Measurements from ENCODE around the gene RSF1. TPM values are rescaled to one million over a fixed set of nuclear protein-coding genes. Genes with fewer than 3 reads are reported as not detected.

RSF1 gene
- polyA plus RNA-seq, 3 donors from 2014 or later: 16.4 to 50.2 (median 37.0) TPM

- DNase-seq: no peak
- H3K27me3 Mint-ChIP-seq (ENCODE audit: low read depth in 3 of 3): peaks cover 0 to 2% (median 0%) of the 10 kb centered on the region in 3 donors
- H3K9me3 Mint-ChIP-seq: no peaks in the 10 kb centered on the region
- H3K36me3 Mint-ChIP-seq: peaks cover 59 to 75% (median 63%) of the 10 kb centered on the region in 3 donors
- no peak overlapping the region for H3K4me3 Mint-ChIP-seq
- peak overlapping the region in 1 of 6 donors; percentile 0 for H3K27ac Mint-ChIP-seq
- H3K4me1 Mint-ChIP-seq: no peaks in the 10 kb centered on the region
Measured at GRCh38 chr11:77672264-77672663, 148.3 kb downstream of the RSF1 start.

- Mint-ChIP-seq H3K9me3 (no peaks in the 10 kb centered on the region), H3K36me3 (peaks cover 42 to 67% (median 48%) of the 10 kb centered on the region in 3 donors), H3K4me1 (no peaks in the 10 kb centered on the region), H3K4me3 (no peak overlapping the region), H3K27me3 (ENCODE audit: low read depth in 3 of 3) (peaks cover 0 to 2% (median 0%) of the 10 kb centered on the region in 3 donors), H3K27ac (peak overlapping the region in 4 of 6 donors; percentile 14 to 37 (median 32))
- DNase-seq: no peak
Measured at GRCh38 chr11:77669848-77670511, 150.5 kb downstream of the RSF1 start.

DNA sequence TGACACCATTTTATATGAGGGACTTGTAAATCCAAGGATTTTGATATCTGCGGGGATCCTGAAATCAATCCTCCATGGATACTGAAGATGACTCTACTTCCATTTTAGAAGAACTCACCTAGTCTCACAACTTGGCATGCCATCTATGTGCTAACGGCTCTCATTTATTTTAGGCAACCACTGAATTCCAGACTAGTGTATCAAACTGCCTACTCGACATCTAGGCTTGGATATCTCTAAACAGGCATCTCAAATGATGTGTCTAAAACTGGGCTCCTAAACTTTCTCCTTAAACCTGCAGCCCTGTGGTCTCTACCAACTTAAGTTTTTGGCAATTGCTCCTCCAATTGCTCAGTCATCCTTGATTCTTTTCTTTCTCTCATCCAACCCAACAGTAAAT lies 151.8 kb downstream of the RSF1 start:
- Mint-ChIP-seq H3K4me3 (no peak overlapping the region), H3K9me3 (no peaks in the 10 kb centered on the region), H3K4me1 (no peaks in the 10 kb centered on the region), H3K36me3 (peaks cover 32 to 56% (median 42%) of the 10 kb centered on the region in 3 donors), H3K27me3 (ENCODE audit: low read depth in 3 of 3) (peaks cover 0 to 2% (median 0%) of the 10 kb centered on the region in 3 donors), H3K27ac (no peak overlapping the region)
- no peak for DNase-seq

DNA sequence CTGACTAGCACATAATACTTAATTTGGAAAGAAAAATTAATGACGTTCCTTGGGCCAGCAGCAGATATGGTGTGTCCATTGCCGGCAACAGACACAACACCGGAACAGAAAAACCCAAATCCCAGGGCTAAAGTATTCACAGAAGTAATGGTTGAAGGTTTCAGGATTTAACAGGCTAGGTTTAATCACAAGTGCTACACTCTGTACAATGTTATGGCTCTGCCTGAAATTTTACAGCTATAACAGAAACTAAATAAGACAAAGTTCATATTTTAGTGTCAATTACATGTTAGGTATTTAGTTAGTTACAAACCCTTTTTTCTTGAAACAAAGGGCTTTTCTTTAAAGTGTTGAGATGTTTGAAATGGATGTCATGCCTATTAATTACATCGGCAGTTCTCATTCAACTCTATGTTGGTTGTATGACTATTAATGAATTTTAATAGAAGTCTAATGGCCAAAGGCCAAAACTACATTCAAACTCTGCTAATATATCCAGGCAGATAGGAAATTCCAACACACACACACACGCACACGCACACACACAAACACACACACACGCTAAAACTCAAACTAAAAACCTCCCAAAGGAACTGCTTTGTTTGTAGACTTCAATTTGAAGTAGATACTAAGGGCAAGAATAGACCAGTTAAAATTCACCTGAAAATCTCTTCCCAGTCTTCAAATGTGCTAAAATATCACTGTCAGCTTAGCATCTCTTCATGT lies 155.1 kb downstream of the RSF1 start:
- peak overlapping the region in 2 of 6 donors; percentile 40 to 41 for H3K27ac Mint-ChIP-seq
- H3K4me1 Mint-ChIP-seq: no peaks in the 10 kb centered on the region
- H3K9me3 Mint-ChIP-seq: no peaks in the 10 kb centered on the region
- no peak overlapping the region for H3K4me3 Mint-ChIP-seq
- no peak for DNase-seq
- peaks cover 0 to 2% (median 0%) of the 10 kb centered on the region in 3 donors for H3K27me3 Mint-ChIP-seq (ENCODE audit: low read depth in 3 of 3)
- peaks cover 22 to 38% (median 27%) of the 10 kb centered on the region in 3 donors for H3K36me3 Mint-ChIP-seq

GRCh38 chr11:77661670-77662069 lies 158.9 kb downstream of the RSF1 start:
- no peak overlapping the region for H3K27ac Mint-ChIP-seq
- H3K4me1 Mint-ChIP-seq: no peaks in the 10 kb centered on the region
- H3K9me3 Mint-ChIP-seq: no peaks in the 10 kb centered on the region
- H3K27me3 Mint-ChIP-seq (ENCODE audit: low read depth in 3 of 3): no peaks in the 10 kb centered on the region
- H3K36me3 Mint-ChIP-seq: peaks cover 0 to 12% (median under 1%) of the 10 kb centered on the region in 3 donors
- no peak for DNase-seq
- H3K4me3 Mint-ChIP-seq: no peak overlapping the region

DNA sequence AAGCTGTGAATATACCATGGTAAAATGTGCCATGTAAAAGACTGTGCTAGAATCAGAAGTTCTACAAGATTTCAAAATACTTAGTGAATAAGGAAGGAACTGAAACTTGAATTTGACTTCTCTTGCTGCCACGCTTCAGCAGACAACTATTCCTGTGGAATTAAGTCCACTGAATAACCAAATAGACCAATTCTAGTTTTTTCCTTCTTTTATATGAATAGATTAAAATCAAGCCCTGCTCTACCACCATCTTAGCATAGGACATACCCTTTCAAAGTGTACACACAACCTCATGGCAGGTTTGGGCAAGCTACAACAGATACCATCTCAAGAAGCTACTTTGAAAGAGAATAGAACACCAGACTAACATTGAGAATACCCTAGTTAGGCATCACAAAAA lies 159.6 kb downstream of the RSF1 start:
- H3K4me1 Mint-ChIP-seq: no peaks in the 10 kb centered on the region
- no peaks in the 10 kb centered on the region for H3K27me3 Mint-ChIP-seq (ENCODE audit: low read depth in 3 of 3)
- H3K4me3 Mint-ChIP-seq: no peak overlapping the region
- DNase-seq: no peak
- peaks cover 0 to 10% (median 0%) of the 10 kb centered on the region in 3 donors for H3K36me3 Mint-ChIP-seq
- H3K9me3 Mint-ChIP-seq: no peaks in the 10 kb centered on the region
- H3K27ac Mint-ChIP-seq: no peak overlapping the region

DNA sequence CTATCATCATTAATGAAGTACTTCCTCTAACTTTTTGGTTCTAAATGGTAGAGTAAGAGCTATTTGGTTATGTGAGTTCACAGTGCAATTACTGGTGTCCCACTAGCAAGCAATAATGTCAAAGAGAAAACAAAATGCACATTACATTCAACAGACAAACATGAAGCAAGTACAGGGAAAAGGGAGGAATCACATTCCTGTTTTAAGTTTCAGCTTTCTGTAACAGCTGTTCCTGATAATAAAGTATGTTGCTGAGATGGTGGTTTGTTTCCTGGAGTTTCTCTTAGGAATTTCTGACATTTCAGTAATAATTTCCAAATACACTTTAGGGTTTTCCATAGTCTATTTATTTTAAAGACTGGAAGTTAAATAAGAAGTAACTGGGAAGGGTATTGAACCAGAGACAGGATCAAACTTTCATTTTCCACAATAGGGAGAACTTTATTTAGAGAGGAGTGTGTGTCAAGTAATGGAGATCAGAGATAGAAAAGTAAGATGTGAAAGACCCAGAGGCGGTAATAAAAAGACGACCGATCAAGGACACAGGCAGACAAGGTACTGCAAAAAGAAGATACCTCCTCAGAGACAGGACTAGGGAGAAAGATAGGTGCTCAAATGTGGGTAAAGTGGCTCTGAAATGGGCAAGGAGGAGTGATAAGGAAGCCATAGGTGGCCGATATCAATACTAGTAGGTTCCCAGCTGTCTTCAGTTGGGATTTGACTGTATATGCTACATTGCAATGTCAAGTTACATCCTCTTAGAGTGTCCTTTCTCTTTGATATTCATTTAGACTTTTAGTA lies 162.1 kb downstream of the RSF1 start:
- Mint-ChIP-seq H3K36me3 (peaks cover 0 to 4% (median 0%) of the 10 kb centered on the region in 3 donors), H3K9me3 (no peaks in the 10 kb centered on the region), H3K4me1 (no peaks in the 10 kb centered on the region), H3K27me3 (ENCODE audit: low read depth in 3 of 3) (peaks cover 0 to 2% (median 0%) of the 10 kb centered on the region in 3 donors), H3K27ac (no peak overlapping the region), H3K4me3 (no peak overlapping the region)
- no peak for DNase-seq

DNA sequence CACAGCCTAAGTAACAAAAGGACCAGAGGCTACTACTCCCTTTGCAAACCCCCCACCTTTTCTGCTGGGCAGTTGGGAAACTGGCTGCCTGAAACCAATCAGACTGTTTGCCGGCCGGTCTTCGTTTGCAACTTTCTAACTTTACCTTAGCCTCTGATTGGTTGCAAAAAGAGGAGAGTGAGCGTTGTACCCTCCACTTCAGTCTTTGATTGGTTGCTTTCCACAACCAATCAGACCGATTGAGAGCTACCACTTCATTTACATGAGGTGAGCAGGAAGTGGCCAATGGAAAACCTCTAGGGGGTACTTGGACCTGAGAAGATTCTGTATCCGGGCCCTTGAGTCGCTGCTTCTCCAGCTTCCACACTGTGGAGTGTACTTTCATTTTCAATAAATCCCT lies 164.2 kb downstream of the RSF1 start:
- DNase-seq: no peak
- H3K4me3 Mint-ChIP-seq: no peak overlapping the region
- H3K4me1 Mint-ChIP-seq: no peaks in the 10 kb centered on the region
- no peak overlapping the region for H3K27ac Mint-ChIP-seq
- no peaks in the 10 kb centered on the region for H3K36me3 Mint-ChIP-seq
- no peaks in the 10 kb centered on the region for H3K9me3 Mint-ChIP-seq
- peaks cover 0 to 5% (median 2%) of the 10 kb centered on the region in 3 donors for H3K27me3 Mint-ChIP-seq (ENCODE audit: low read depth in 3 of 3)

DNA sequence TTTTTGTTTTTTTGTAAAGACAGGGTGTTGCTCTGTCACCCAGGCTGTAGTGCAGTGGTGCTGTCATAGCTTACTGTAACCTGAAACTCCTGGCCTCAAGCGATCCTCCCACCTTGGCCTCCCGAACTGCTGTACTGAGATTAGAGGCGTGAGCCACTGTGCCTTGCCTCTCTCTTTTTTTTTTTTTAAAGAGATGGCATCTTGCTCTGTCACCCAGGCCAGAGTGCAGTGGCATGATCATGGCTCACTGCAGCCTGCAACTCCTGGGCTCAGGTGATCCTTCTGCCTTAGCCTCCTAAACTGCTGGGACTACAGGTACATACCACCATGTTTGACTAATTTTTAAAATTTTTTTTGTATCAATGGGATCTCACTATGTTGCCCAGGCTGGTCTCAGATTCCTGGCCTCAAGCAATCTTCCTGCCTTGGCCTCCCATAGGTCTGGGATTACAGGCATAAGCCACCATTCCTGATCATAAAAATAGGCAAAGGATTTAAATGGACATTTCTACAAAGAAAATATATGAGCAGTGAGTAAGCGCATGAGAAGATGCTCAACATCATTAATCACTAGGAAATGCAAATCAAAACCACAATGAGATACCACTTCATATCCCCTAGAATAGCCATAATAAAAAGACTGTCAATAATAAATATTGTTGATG lies 165.6 kb downstream of the RSF1 start:
- Mint-ChIP-seq H3K9me3 (no peaks in the 10 kb centered on the region), H3K4me1 (no peaks in the 10 kb centered on the region), H3K27me3 (ENCODE audit: low read depth in 3 of 3) (peaks cover 0 to 9% (median 2%) of the 10 kb centered on the region in 3 donors), H3K27ac (no peak overlapping the region), H3K36me3 (no peaks in the 10 kb centered on the region), H3K4me3 (no peak overlapping the region)
- DNase-seq: no peak

GRCh38 chr11:77650123-77650522 lies 170.4 kb downstream of the RSF1 start:
- DNase-seq: no peak
- H3K27ac Mint-ChIP-seq: no peak overlapping the region
- H3K9me3 Mint-ChIP-seq: no peaks in the 10 kb centered on the region

DNA sequence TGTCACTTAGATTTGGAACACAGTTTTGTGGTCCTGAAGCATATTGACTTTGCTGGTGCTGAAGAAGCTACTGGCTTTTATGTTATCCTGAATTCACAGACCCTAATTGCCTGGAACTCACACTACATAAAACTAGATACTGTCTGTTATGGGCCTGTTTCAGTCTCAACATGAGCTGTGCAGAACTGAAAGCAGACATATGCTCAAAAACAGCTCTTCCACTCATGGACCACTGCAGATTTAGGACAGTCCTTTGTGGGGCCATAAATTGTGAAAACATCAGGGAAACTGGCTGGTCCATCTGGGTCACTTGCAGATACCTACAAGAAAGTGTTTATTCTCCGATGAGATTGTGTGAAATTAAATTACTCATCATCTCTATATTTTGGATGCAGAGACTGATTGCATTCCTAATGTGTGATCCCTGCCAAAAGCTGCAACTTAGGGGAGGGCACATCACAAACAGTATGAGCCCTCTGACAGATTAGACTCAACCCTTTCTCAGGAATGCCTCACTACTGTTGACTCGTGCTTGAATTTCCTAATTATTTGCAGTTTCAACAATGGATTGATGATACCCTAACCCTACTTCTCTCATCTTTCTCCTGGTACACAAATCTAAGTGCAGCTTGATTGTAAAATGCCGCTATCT lies 172.7 kb downstream of the RSF1 start:
- H3K4me3 Mint-ChIP-seq: no peak overlapping the region
- no peak for DNase-seq
- no peak overlapping the region for H3K27ac Mint-ChIP-seq
- H3K36me3 Mint-ChIP-seq: no peaks in the 10 kb centered on the region
- H3K9me3 Mint-ChIP-seq: no peaks in the 10 kb centered on the region
- peaks cover 2 to 15% (median 4%) of the 10 kb centered on the region in 3 donors for H3K27me3 Mint-ChIP-seq (ENCODE audit: low read depth in 3 of 3)
- no peaks in the 10 kb centered on the region for H3K4me1 Mint-ChIP-seq

More at GRCh38 chr11:77650123-77650522, 170.4 kb downstream of the RSF1 start:
- peaks cover 0 to 15% (median 2%) of the 10 kb centered on the region in 3 donors for H3K27me3 Mint-ChIP-seq (ENCODE audit: low read depth in 3 of 3)
- no peaks in the 10 kb centered on the region for H3K36me3 Mint-ChIP-seq
- H3K4me3 Mint-ChIP-seq: no peak overlapping the region
- no peaks in the 10 kb centered on the region for H3K4me1 Mint-ChIP-seq

DNA sequence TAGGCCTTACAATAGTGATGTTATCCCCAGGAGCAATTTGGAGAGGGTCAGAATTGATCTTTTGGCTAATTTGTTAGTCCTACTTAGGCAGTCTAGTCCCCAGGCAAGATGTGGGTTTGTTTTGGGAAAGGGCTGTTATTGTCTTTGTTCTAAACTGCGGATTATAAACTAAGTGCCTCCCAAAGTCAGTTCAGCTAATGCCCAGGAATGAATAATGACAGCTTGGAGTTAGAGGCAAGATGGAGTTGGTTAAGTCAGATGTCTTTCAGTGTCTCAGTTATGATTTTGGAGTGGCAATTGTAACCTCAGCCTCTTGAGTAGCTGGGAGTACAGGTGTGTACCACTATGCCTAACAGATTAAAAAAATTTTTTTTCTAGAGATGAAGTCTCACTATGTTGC lies 175.6 kb downstream of the RSF1 start:
- no peak overlapping the region for H3K27ac Mint-ChIP-seq
- H3K4me3 Mint-ChIP-seq: no peak overlapping the region
- H3K9me3 Mint-ChIP-seq: peaks cover 0 to 2% (median 0%) of the 10 kb centered on the region in 6 donors
- H3K27me3 Mint-ChIP-seq (ENCODE audit: low read depth in 3 of 3): peaks cover 2 to 10% (median 4%) of the 10 kb centered on the region in 3 donors
- DNase-seq: no peak
- no peaks in the 10 kb centered on the region for H3K36me3 Mint-ChIP-seq
- H3K4me1 Mint-ChIP-seq: no peaks in the 10 kb centered on the region

- Mint-ChIP-seq H3K4me1 (peaks cover 9 to 10% of the 10 kb centered on the region in 2 donors), H3K4me3 (no peak overlapping the region), H3K27me3 (ENCODE audit: low read depth in 3 of 3) (peaks cover 2 to 13% (median 4%) of the 10 kb centered on the region in 3 donors), H3K9me3 (peaks cover 0 to 4% (median 0%) of the 10 kb centered on the region in 6 donors), H3K36me3 (no peaks in the 10 kb centered on the region), H3K27ac (no peak overlapping the region)
- no peak for DNase-seq
Measured at GRCh38 chr11:77642228-77642627, 178.3 kb downstream of the RSF1 start.

Data from immature natural killer cell (primary cell).